GM19035 (cell line): Measurements from ENCODE around the gene ODF2.
"Not testable (repeated sequence)": the region's sequence is repeated elsewhere in the genome, so short reads cannot be mapped to it uniquely, and the experiment has no call there.

Experiments used
- ATAC-seq: cut with Tn5 transposase; IDR thresholded peaks from one replicate; pipeline ENCODE4 v1.9.1; 2021; ENCODE audit not compliant: unreplicated experiment

The ODF2 gene

DNA sequence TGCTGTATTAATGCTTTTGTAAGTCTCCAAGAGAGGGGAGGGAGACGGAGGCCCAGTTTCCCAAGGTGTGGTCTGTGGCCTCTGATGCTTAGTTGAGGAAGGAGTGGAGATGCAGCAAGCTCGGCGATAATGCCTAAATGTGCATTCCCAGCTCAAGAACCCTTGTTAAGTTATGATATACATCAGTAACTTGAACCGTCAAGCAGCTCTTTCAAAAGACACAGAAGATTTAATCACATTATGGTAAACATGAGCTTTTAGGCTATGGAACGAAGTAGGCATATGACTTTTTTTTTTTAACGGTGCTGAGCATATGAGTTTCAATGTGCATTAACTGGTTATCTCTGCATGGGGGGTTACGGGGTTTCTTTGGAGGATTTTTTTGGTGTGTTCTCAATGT, 26.4 kb downstream of the ODF2 start:
- ATAC-seq: no peak

DNA sequence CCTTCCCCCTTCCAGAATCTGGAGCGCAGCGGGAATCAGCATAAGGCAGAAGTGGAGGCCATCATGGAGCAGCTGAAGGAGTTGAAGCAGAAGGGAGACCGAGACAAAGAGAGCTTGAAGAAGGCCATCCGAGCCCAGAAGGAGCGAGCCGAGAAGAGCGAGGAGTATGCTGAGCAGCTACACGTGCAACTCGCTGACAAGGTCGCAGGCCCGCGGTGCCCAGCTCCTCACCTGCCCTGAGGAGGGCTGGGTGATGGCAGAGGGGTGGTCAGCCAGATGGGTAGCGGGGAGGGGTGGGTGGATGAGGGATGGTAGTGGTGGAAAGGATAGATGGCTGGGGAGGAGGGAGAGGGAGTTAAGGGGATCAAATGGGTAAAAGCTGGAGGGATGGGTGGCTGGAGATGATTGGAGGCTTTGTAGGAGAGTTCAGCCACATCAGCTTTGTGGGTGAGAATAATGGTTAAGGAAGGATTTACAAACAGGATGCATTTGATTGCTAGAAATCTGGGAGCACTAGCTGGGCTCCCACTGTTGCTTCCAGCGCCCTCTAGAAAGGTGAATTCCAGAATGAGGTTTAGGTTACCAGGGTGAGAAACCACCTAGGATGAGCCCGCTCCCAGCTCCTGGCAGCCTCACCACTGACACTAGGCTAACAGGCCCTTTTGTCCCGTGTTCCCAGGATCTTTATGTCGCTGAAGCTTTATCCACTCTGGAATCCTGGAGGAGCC, 29.0 kb downstream of the ODF2 start:
- no peak for ATAC-seq

DNA sequence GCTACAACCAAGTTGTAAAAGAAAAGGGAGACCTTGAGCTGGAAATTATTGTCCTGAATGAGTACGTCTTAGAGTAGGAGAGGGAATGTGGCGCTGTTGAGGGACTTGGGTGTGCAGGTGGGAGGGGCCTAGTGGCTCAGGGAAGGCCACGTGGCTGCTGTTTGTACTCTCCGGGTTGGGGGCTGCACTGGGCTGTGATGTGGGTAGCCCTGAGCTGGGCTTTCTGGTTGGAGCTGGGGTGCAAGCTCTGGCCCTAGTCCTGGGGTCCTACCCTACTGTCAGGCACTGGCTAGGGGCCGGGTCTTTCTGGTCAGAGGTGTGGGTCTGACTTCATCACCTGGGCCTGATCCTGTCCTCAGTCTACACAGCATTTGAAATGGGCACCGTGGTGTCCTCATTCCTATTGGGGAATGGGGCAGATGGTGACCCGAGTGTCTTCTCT, 29.6 kb downstream of the ODF2 start:
- ATAC-seq: no peak

- no peak for ATAC-seq
Measured at GRCh38 chr9:128486201-128486600, 30.4 kb downstream of the ODF2 start.

GRCh38 chr9:128493424-128493823, 37.6 kb downstream of the ODF2 start:
- ATAC-seq: no peak

- no peak for ATAC-seq
Measured at GRCh38 chr9:128494108-128494745, 38.4 kb downstream of the ODF2 start.

DNA sequence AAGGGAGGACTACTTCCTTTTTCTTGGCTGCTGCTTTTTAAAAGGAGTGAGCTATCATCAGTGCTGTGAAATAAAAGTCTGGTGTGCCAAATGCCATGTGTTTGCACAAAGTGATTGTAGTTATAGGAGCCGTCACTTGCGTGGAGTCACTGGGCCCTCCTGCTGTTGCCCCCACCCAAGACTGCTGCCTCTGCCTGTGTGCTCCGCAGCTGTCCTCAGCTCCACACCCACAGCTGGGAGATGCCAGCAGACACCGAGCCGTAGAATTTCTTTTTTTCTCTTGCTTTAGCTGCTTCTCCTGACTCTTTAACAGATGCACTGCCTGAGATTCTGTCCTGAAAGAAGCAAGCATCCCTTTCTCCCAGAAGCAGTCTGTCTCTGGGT, 38.9 kb downstream of the ODF2 start:
- no peak for ATAC-seq

DNA sequence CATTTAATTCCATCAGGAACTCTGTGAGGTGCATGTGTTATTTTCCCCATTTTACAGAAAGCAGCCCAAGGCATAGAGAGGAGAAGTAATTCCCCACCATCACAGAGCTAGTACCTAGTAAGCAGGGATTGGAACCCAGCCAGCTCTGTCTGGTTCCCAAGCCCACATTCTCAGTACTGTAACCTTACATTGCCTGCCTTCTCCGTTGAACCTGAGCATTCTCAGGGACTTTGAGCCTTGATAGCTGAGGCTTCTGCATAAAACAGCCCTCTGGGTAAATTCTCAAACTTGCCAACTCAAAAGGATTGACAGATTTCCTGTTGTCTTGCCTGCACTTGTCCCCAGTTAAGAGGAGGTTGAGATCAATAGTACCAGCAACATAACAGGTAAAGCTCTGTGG, 39.5 kb downstream of the ODF2 start:
- no peak for ATAC-seq

DNA sequence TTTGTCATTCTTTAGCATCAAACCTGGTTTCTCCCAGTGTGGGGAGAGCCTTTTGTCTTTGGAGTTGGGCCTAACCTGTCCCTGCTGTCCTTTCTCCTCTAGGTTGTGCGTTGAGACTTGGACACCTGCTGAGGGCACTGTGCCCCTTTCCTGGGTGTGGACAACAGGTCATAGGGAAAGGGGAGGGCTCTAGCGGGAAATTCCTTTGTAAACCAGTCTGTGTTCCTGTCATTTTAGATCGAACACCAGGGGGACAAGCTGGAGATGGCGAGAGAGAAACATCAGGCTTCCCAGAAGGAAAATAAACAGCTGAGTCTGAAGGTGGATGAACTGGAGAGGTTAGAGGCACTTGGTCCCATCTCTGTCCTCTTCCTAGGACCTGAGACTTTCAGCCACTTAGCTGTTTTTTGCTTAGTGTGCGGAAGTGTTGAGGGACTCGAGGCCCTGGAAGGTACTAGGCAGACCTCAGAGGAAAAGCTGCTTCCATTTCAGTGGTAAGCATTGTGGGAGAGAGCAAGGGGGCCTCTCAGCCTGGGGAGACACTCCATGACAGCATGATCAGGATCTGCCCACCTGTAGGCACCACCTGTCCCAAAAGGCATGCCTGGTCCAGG, 40.1 kb downstream of the ODF2 start:
- ATAC-seq: no peak

DNA sequence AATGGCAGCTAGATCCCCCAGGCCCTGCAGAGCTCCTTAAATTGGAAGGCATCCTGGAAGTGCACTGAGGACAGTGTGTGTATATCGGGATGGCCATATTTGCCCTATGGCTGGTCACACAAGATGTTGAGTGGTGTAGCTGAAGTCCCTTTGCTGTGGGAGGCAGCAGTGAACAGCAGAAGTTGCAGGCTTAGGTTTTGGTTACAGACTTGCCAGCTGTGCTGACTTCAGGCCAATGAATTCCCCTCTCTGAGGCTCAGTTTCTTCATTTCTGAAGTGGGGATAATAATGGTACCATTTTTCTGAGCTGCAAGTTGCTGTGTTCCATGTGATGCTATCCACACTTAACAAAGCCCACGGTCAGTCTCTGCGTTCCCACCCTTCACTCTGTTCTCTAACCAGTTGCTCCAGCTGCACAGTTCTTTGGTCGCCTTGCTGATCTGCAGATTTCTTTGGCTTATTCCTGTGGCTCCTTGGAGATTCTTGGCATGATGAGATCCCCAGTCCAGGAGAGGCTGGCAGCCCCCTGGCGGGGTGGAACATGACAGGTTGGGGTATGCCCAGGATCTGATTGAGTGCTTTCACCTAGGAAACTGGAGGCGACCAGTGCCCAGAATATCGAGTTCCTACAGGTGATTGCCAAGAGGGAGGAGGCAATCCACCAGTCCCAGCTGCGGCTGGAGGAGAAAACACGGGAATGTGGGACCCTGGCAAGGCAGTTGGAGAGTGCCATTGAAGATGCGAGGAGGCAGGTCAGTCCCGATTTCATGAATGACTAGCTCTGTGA, 42.2 kb downstream of the ODF2 start:
- no peak for ATAC-seq

DNA sequence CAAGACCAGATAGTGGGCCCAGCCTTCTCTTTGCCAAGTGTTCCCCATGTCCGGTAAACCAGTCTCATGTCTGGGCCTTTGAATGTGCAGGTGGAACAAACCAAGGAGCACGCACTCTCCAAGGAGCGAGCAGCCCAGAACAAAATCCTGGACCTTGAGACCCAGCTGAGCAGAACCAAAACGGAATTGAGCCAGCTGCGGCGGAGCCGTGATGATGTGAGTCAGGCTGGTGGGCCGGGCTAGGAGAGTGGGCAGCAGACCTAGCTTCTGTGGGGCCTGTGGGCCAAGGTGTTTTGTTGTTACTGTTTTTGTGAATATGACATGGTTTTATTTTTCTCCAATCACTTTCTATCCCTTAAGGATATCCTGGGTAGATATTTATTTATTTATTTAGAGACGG, 43.1 kb downstream of the ODF2 start:
- no peak for ATAC-seq

DNA sequence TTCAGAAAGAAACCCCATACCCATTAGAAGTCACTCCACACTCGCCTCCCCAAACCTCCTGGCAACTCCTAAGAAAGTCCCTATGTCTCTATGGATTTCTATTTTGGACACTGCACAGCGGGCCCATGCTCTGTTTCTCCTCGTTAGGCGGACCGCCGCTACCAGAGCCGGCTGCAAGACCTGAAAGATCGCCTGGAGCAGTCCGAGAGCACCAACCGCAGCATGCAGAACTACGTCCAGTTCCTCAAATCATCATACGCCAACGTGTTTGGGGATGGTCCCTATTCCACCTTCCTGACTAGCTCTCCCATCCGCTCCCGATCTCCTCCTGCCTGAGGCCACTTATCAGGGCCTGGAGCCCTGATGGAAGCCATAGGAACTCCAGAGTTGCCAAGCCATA, 44.1 kb downstream of the ODF2 start:
- ATAC-seq: no peak

- ATAC-seq: not testable (repeated sequence)
Measured at GRCh38 chr9:128503415-128503825, 47.6 kb downstream of the ODF2 start.

DNA sequence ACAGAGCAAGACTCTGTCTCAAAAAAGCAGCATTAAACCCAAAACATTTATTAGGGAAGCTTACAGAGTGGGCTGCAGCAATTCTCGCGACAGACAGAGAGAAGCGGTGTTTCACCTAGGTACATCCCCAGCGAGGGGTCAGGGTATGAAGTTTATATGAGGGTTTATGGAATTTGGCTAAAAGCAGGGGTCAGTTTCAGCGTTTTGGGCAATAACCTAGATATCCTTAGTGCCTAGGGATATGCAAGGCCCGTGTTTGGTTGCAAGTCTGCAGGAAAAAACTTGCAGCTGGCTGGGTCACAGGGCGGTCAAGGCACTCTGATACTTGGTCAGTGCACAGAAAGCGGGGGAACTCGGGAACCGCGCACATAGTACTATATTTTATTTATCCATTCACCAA, 48.1 kb downstream of the ODF2 start:
- ATAC-seq: no peak

GRCh38 chr9:128504485-128505413, 48.9 kb downstream of the ODF2 start, which contains the start of gene GLE1:
GLE1 (plus strand) TSS chr9:128504719; CDS start chr9:128504806, 87 bp downstream.
- ATAC-seq: peak; percentile 86

- no peak for ATAC-seq
Measured at GRCh38 chr9:128505414-128505765, 49.6 kb downstream of the ODF2 start.

GRCh38 chr9:128505906-128506305, 50.1 kb downstream of the ODF2 start:
- ATAC-seq: not testable (repeated sequence)

DNA sequence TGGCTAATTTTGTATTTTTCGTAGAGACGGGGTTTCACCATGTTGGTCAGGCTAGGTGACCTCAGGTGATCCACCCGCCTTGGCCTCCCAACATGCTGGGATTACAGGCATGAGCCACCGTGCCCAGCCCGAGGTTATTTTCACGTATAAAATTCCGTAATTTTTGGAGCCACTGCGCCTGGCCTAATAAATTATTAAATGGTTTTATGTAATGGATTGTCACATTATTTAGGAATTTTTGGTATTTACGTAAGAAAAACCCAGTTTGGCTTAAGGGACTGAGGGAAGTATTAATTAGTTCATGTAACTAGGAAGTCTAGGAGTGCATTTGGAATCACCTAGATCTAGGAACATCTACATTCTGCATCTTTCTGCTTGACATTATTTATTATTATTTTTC, 57.0 kb downstream of the ODF2 start:
- no peak for ATAC-seq

GRCh38 chr9:128521956-128522355, 66.2 kb downstream of the ODF2 start:
- no peak for ATAC-seq

GRCh38 chr9:128523199-128523925, 67.6 kb downstream of the ODF2 start:
- no peak for ATAC-seq
